Stimulated activated CD4-positive, alpha-beta T cell treated with anti-CD3 and anti-CD28 coated beads, Interleukin-12 subunit alpha, Interleukin-12 subunit beta, amount 100 ng/mL, for 48 hours (primary cell): ENCODE measurements around the gene PROS1.
"Not testable (repeated sequence)": the region's sequence is repeated elsewhere in the genome, so short reads cannot be mapped to it uniquely, and the experiment has no call there.

Experiments used
- DNase-seq, 3 donors: peaks; one replicate each; pipeline ENCODE4 v3.0.0-alpha.2; 2020; ENCODE audit warnings: low read depth in 2 of 3, low spot score in 1 of 3

Gene PROS1

GRCh38 chr3:93969997-93970396 is 3.7 kb downstream of the PROS1 start:
- no peak for DNase-seq

- DNase-seq, result no peak
Measured at GRCh38 chr3:93969443-93969842, 4.3 kb downstream of the PROS1 start.

GRCh38 chr3:93965106-93965505 is 8.6 kb downstream of the PROS1 start:
- DNase-seq, result not testable (repeated sequence)

DNA sequence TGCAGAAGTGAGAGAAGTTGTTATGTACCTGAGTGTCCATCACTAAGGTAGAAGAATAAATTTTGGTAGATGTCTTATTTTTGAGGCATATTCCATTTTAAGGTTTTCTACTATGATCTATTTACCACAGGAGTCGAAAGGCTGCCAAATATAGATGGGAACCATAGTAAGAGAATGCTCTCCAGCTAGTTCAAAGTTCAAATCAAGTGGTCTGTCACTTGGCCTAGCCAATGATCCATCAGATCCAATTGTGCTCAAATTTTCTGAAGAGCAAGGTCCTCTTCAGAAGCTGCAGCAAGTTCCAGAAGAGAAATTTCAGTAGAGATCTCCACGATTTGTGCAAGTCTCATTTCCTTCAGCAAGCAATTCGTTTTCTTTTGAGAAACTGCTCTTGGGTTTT is 10.9 kb downstream of the PROS1 start:
- no peak for DNase-seq

GRCh38 chr3:93961489-93961888 is 12.2 kb downstream of the PROS1 start:
- no peak for DNase-seq

- DNase-seq, result no peak
Measured at GRCh38 chr3:93961026-93961425, 12.7 kb downstream of the PROS1 start.

GRCh38 chr3:93949958-93950357 is 23.7 kb downstream of the PROS1 start:
- not testable (repeated sequence) for DNase-seq

DNA sequence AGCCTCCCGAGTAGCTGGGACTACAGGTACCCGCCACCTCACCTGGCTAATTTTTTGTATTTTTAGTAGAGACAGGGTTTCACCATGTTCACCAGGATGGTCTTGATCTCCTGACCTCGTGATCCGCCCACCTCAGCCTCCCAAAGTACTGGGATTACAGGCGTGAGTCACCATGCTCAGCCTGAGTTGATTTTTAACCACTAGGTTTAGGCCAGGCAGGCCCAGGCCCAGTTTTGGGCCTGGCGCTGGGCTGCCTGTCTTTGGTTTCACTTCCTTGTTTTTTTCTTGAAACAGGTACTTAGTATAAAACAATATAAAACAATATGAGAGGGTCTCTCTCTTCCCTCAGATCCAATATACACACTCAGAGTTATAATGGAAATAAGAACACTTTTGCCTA is 36.2 kb downstream of the PROS1 start:
- not testable (repeated sequence) for DNase-seq

GRCh38 chr3:93936549-93936948 is 37.1 kb downstream of the PROS1 start:
- no peak for DNase-seq

- no peak for DNase-seq
Measured at GRCh38 chr3:93934366-93935046, 39.2 kb downstream of the PROS1 start.

GRCh38 chr3:93931597-93932229 is 42.0 kb downstream of the PROS1 start:
- no peak for DNase-seq

DNA sequence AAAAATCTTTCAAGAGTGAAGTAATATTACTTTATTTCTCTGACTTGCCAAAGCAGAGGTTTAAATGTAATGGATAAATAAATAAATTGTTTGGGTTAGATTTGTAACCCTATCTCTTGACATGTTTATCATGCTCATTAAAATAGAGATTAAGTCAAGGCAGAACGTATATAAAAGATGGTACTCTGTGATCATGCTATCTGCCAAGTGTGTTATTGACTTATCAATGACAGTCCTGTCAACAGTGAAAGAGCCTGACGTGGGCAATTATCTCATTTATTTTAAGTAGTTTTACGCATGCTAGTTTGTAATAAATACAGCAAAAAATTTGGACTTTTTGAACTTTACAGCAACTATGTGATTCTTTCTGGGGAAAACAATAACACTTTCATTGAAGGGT is 43.7 kb downstream of the PROS1 start:
- DNase-seq, result no peak

DNA sequence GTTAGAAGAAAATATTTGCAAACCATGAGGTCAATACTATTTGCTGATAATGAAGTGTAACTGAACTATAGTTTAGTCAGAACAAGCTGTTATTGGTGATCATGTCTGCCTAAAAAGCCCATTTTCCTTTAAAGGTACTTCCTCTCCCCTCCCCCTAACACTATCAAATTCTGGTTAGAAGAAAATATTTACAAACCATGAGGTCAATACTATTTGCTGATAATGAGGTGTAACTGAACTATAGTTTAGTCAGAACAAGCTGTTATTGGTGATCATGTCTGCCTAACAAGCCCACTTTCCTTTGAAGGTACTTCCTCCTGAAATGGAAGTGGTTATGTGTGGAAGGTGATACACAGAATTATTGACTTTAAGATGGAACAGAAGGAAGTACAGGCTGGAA is 46.9 kb downstream of the PROS1 start:
- DNase-seq, result no peak

GRCh38 chr3:93924491-93924890 is 49.2 kb downstream of the PROS1 start:
- no peak for DNase-seq

- no peak for DNase-seq
Measured at GRCh38 chr3:93923006-93923405, 50.7 kb downstream of the PROS1 start.

GRCh38 chr3:93917546-93918029 is 56.1 kb downstream of the PROS1 start:
- not testable (repeated sequence) for DNase-seq

GRCh38 chr3:93913623-93914022 is 60.1 kb downstream of the PROS1 start:
- DNase-seq, result not testable (repeated sequence)

GRCh38 chr3:93911206-93911605 is 62.5 kb downstream of the PROS1 start:
- no peak for DNase-seq

GRCh38 chr3:93910097-93910496 is 63.6 kb downstream of the PROS1 start:
- no peak for DNase-seq

DNA sequence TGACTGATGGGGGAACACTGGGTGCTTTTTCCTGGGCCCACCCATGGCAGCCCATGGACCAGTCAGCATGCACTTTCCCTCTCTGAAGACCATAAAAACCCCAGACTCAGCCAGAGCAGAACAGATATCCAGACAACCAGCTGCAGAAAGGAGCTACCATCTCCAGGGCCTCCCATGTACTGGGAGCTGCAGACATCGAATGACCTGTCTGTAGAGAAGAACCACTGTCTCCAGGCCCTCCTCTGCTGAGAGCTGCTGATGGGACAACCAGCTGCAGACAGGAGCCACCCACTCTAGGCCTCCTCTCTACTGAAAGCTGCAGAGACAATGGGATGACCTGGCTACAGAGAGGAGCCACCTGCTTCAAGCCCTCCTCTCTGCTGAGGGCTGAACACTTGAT is 66.6 kb downstream of the PROS1 start:
- no peak for DNase-seq

DNA sequence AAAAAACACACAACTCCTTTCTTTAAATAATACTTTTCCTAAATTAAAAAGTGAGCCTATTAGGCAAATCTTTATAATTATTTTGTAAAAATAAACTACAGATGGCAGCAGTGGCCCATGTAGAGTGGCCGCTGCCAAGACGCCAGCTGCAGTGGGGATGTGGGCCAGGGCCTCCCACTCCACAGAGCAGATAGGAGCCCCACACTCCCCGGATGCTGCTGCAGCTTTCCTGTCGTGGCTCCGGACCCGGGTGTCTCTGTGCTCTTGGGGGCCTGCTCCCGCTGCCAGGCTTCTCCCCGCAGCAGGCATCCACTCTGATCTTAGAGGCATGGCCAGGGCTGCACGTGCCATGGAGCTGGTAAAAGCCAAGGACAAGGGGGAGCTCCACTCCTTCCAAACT is 67.5 kb downstream of the PROS1 start:
- DNase-seq, result no peak

DNA sequence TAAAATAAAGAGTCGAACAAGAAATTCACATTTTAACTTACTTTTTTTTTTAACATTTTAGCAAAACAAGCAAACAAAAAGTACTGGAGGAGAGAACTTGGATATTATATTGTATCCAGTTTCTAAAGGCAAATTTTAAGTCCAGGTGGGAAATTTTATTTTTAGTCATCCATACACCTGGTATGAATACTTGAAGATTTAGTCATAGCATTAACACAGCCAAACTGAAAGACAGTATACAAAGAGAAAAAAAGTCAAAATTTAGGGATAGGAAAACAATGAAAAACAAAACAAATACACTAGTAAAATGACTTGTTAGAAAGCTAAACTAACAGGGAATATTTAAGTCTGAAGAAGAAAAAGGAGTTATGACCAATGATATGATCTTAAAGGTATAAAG is 69.1 kb downstream of the PROS1 start:
- DNase-seq, result no peak
